Natural killer cell (primary cell): ENCODE results near the gene FRY. TPM values are rescaled to one million over a fixed set of nuclear protein-coding genes. Genes with fewer than 3 reads are reported as not detected.
A peak's percentile ranks its signal among the peaks of the same experiment; 100 is the strongest.

Experiments
- ATAC-seq, 3 donors: fragments of 150-1000 bp in 2 of 3; fragments of 200-7000 bp in 1 of 3; cut with Tn5 transposase; 1 replicate in 1 of 3; 2 replicates in 2 of 3; pipeline ENCODE4 v1.10.0; 2021; ENCODE audit warnings: mild to moderate bottlenecking in 2 of 3, moderate library complexity in 2 of 3
- DNase-seq, 2 donors: peaks; one replicate each; pipeline versions ENCODE4 v3.0.0 to v3.0.0-alpha.2; 2013 to 2021; ENCODE audit warnings: mixed read lengths in 1 of 2
- H3K27ac ChIP-seq: one replicate; pipeline ENCODE4 v1.5.1; 2013; ENCODE audit warnings: mild to moderate bottlenecking, low read length
- H3K27me3 ChIP-seq: one replicate; pipeline ENCODE4 v1.6.1; 2013; ENCODE audit warnings: low read length; ENCODE audit not compliant: control insufficient read depth, insufficient read depth
- H3K36me3 ChIP-seq: one replicate; pipeline ENCODE4 v1.6.1; 2013; ENCODE audit warnings: low read length; ENCODE audit not compliant: control insufficient read depth, insufficient read depth
- H3K4me1 ChIP-seq: one replicate; pipeline ENCODE4 v1.6.1; 2013; ENCODE audit warnings: low read length; ENCODE audit not compliant: control insufficient read depth, insufficient read depth
- H3K4me3 ChIP-seq: one replicate; pipeline ENCODE4 v1.5.1; 2013; ENCODE audit warnings: low read length
- H3K9me3 ChIP-seq: one replicate; pipeline ENCODE4 v1.6.1; 2013; ENCODE audit warnings: low read length; ENCODE audit not compliant: control insufficient read depth, insufficient read depth
- H3K27ac Mint-ChIP-seq, 2 donors: one replicate each; pipeline ENCODE4 v1.8.0; 2022; ENCODE audit warnings: mild to moderate bottlenecking in 2 of 2, mixed read lengths in 2 of 2, moderate library complexity in 1 of 2
- H3K27me3 Mint-ChIP-seq, 2 donors: one replicate each; pipeline ENCODE4 v1.8.0; 2022; ENCODE audit warnings: low read depth in 2 of 2, mixed read lengths in 2 of 2
- H3K36me3 Mint-ChIP-seq: one replicate; pipeline ENCODE4 v1.8.0; 2022; ENCODE audit warnings: mixed read lengths
- H3K4me1 Mint-ChIP-seq, 2 donors: one replicate each; pipeline ENCODE4 v1.8.0; 2022; ENCODE audit warnings: mixed read lengths in 2 of 2
- H3K4me3 Mint-ChIP-seq: one replicate; pipeline ENCODE4 v1.8.0; 2022; ENCODE audit warnings: mild to moderate bottlenecking, moderate library complexity, mixed read lengths
- H3K9me3 Mint-ChIP-seq, 2 donors: one replicate each; pipeline ENCODE4 v1.8.0; 2022; ENCODE audit warnings: mixed read lengths in 2 of 2
- WGBS: methylation state at CpG from one replicate; pipeline ENCODE4 v1.1.7; 2013; ENCODE audit warnings: missing lambda C conversion rate; ENCODE audit not compliant: insufficient coverage; 5-methylcytosine and 5-hydroxymethylcytosine counted together
- intact Hi-C: fragments of 100-400 bp; cut with micrococcal nuclease; formaldehyde crosslinking; loops from one replicate; pipeline ENCODE4 v1.14.2; 2022
- total RNA-seq, 4 donors: library from RNA; stranded (reverse); fragments of 120-200 nt in 1 of 4; gene quantifications; one replicate each; pipeline versions ENCODE4 v1.2.3 to v1.2.4, GENCODE V29; 2013 to 2022
- TF ChIP-seq, protein P1 (sequence below): fragments of 200-600 bp; IDR thresholded peaks from one replicate; pipeline ENCODE4 v1.8.0; 2022; ENCODE audit warnings: antibody characterized with exemption

FRY gene
- total RNA-seq, 3 donors from 2014 or later (not counting 1 experiment from before 2014, with no cell fraction given) = 25.1 to 52.1 (median 27.4) TPM

DNA sequence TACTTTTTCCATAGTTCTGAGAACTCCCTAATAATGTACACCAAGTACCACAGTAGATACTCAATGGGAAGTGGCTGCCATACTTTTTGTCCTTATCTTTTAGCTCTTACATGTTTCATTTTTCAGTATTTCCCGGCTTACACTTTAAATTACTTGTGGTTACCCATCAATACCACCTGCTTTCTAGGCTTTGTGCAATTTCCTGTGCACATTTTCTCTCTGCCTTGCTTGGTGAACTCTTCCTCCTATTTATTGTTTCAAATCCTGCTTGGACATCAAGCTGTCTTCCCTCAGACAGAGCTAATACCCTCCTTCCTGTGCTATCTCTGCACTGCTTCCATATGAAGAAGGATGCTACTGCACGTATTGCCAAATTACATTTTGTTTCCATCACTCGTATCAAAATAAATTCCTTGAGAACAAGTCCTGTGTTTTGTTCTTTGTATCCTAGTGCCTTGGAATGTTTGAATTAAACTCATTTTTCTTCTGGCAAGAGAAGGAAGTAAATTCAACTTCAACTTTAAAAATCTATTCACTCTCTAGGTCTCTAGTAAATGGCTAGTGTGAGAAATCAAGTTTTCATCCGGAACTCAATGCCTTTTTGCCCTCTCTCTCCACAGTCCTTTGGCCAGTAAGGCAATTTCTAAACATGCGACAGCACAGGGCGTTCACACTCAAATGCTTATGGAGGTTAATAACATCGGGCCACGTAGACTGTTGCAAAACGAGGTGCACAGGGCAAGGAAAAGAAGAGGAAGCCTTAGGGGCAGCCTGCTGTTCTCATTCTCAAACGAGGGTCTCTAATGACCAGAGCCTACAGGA is 277.9 kb downstream of the FRY start:
- peaks cover 8% of the 10 kb centered on the region for H3K4me1 ChIP-seq
- no peak for DNase-seq
- H3K4me1 Mint-ChIP-seq = peaks cover 13 to 20% of the 10 kb centered on the region in 2 donors
- WGBS = 40% methylated on average over 10 of the region's 10 CpGs
- H3K27ac ChIP-seq = no peak overlapping the region
- intact Hi-C loops = loop anchor here (1.0 to 10.0 kb wide), 2 partner anchors 275 to 399 kb away; partner anchors contain the start of gene FRY
- H3K27me3 ChIP-seq = no peaks in the 10 kb centered on the region
- H3K9me3 ChIP-seq = no peaks in the 10 kb centered on the region
- no peak overlapping the region for H3K4me3 ChIP-seq
- peak overlapping the region; percentile 74 for H3K4me3 Mint-ChIP-seq
- peak in 2 of 3 donors; percentile 27 to 38 for ATAC-seq
- H3K27me3 Mint-ChIP-seq = peaks cover 0 to 8% of the 10 kb centered on the region in 2 donors
- no peaks in the 10 kb centered on the region for H3K36me3 Mint-ChIP-seq
- H3K27ac Mint-ChIP-seq = no peak overlapping the region
- no peaks in the 10 kb centered on the region for H3K9me3 Mint-ChIP-seq
- TF ChIP-seq, protein P1, sequence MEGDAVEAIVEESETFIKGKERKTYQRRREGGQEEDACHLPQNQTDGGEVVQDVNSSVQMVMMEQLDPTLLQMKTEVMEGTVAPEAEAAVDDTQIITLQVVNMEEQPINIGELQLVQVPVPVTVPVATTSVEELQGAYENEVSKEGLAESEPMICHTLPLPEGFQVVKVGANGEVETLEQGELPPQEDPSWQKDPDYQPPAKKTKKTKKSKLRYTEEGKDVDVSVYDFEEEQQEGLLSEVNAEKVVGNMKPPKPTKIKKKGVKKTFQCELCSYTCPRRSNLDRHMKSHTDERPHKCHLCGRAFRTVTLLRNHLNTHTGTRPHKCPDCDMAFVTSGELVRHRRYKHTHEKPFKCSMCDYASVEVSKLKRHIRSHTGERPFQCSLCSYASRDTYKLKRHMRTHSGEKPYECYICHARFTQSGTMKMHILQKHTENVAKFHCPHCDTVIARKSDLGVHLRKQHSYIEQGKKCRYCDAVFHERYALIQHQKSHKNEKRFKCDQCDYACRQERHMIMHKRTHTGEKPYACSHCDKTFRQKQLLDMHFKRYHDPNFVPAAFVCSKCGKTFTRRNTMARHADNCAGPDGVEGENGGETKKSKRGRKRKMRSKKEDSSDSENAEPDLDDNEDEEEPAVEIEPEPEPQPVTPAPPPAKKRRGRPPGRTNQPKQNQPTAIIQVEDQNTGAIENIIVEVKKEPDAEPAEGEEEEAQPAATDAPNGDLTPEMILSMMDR = no peak
- no peaks in the 10 kb centered on the region for H3K36me3 ChIP-seq

DNA sequence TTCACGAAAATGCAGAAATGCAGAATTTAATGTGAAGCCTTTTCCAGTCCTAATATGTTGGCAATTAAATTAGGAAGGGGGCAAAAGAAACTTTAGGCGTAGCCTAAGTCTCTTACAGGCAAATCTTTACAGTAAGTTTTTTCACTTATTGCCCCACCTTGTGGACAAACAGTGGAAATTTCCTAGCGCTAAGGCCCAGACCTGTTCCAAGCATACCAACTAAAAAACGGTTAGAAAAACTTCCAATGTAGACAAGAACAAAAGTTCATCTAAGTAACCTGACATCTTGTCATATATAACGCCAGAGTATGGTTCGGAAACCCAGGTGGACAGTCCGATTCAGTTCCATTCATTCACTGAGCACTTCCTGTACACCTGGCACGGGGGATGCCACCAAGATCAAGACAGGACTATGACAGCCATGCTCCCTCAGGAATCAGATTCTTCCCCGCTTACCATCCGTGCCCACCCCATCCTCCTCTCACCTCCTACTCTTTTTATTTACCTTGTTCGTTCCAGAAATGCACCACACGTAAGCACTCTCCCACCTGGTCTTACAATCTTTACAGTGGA is 278.6 kb downstream of the FRY start:
- Histone ChIP-seq H3K4me1 (peaks cover 15% of the 10 kb centered on the region), H3K4me3 (no peak overlapping the region), H3K36me3 (no peaks in the 10 kb centered on the region), H3K9me3 (no peaks in the 10 kb centered on the region), H3K27ac (no peak overlapping the region), H3K27me3 (no peaks in the 10 kb centered on the region)
- intact Hi-C loops = loop anchor here (1.0 to 10.0 kb wide), 2 partner anchors 275 to 400 kb away; partner anchors contain the start of gene FRY
- Mint-ChIP-seq H3K4me1 (peaks cover 20 to 27% of the 10 kb centered on the region in 2 donors), H3K4me3 (peak overlapping the region; percentile 74), H3K9me3 (no peaks in the 10 kb centered on the region), H3K36me3 (no peaks in the 10 kb centered on the region), H3K27ac (no peak overlapping the region), H3K27me3 (peaks cover 0 to 8% of the 10 kb centered on the region in 2 donors)
- WGBS = 54% methylated on average over 12 of the region's 12 CpGs
- peak; percentile 24 to 46 (median 26) for ATAC-seq
- peak in 1 of 2 donors; percentile 69 for DNase-seq
- TF ChIP-seq, protein P1 = peak; percentile 72

DNA sequence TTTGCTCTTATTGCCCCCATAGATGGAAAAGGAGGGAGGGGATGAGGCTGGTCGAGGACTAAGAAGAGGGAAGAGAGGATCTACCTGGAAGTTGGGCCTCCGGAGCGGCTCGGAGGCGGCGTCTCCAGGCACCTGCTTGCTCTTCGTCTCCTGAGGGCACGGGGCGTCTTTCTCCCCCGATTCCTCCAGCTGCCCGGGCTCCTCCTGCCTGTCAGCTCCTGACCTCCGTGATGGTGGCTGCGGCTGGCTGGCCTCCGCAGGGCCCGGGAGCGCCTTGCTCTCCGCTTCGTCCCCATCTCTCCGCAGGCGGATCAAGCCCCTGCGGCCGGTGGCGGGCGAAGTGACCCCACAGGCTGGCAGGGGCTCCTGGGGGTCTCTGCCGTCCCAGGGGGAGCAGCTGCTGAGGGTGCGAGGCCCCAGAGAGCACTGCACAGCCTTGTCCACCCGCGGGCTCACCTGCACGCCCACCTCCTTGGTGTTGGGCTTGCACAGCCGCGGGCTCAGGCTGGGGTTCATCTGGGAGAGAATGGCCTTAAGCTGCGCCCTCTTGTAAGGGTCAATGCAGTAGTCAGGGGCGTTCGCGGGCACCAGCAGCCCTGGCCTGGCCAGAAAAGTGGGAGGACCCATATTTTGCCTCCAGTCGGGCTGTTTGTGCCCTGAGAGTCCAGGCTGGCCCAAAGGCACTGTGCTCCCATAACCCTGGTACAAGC is 279.8 kb downstream of the FRY start:
- 94% methylated on average over 36 of the region's 36 CpGs for WGBS
- peaks cover 0 to 1% of the 10 kb centered on the region in 2 donors for H3K27me3 Mint-ChIP-seq
- Histone ChIP-seq H3K36me3 (no peaks in the 10 kb centered on the region), H3K4me1 (peaks cover 22% of the 10 kb centered on the region), H3K4me3 (no peak overlapping the region), H3K27ac (no peak overlapping the region), H3K9me3 (no peaks in the 10 kb centered on the region), H3K27me3 (no peaks in the 10 kb centered on the region)
- no peak overlapping the region for H3K4me3 Mint-ChIP-seq
- intact Hi-C loops = loop anchor here (10.0 kb wide), 1 partner anchor 277 kb away; the partner anchor contains the start of gene FRY
- H3K4me1 Mint-ChIP-seq = peaks cover 24 to 34% of the 10 kb centered on the region in 2 donors
- DNase-seq (no peak), ATAC-seq (no peak)
- H3K27ac Mint-ChIP-seq = no peak overlapping the region
- no peaks in the 10 kb centered on the region for H3K36me3 Mint-ChIP-seq
- H3K9me3 Mint-ChIP-seq = no peaks in the 10 kb centered on the region
- TF ChIP-seq, protein P1 = no peak
